Testis (tissue), 2 donors: Measurements from ENCODE around the gene ABCB6.

ENCODE experiments used
- CTCF ChIP-seq, 3 experiments: fragments of 450-650 bp in 2 of 3; fragments of 200-600 bp in 1 of 3; sonication (generic) in 1 of 3; IDR thresholded peaks; one replicate each; pipeline ENCODE4 v1.5.1; 2016 to 2019; ENCODE audit warnings: antibody characterized with exemption in 3 of 3, mild to moderate bottlenecking in 2 of 3, moderate library complexity in 1 of 3
- POLR2A ChIP-seq: fragments of 450-650 bp; IDR thresholded peaks from one replicate; pipeline ENCODE4 v1.6.1; 2017; ENCODE audit warnings: antibody characterized with exemption, mild to moderate bottlenecking, moderate library complexity

GRCh38 chr2:219207884-219208740 lies 10.6 kb downstream of the ABCB6 start:
- TF ChIP-seq CTCF (IDR thresholded peaks at IDR 0.05) (no peak), POLR2A (no peak)
